Gastroesophageal sphincter (tissue), 4 donors: ENCODE measurements around the gene THEM4. TPM values are rescaled to one million over a fixed set of nuclear protein-coding genes. Genes with fewer than 3 reads are reported as not detected.
A peak's percentile ranks its signal among the peaks of the same experiment; 100 is the strongest.

Source experiments
- ATAC-seq: fragments of 150-250 bp; one replicate; pipeline ENCODE4 v1.9.1; 2016; ENCODE audit warnings: mild to moderate bottlenecking, moderate library complexity
- H3K27ac ChIP-seq, 4 donors: fragments of 200-600 bp; sonication (generic) in 3 of 4; 1 replicate in 3 of 4; 2 replicates in 1 of 4; pipeline ENCODE4 v1.5.1; 2016 to 2019
- H3K27me3 ChIP-seq: fragments of 200-600 bp; sonication (generic); one replicate; pipeline ENCODE4 v1.5.1; 2019
- H3K36me3 ChIP-seq, 2 donors: fragments of 200-600 bp; sonication (generic); one replicate each; pipeline ENCODE4 v1.5.1; 2019; ENCODE audit warnings: control low read depth in 1 of 2
- H3K4me1 ChIP-seq, 3 donors: fragments of 200-600 bp; sonication (generic); 1 replicate in 2 of 3; 2 replicates in 1 of 3; pipeline ENCODE4 v1.5.1; 2016 to 2019; ENCODE audit warnings: control low read depth in 2 of 3
- H3K4me3 ChIP-seq, 2 donors: fragments of 200-600 bp; sonication (generic); one replicate each; pipeline ENCODE4 v1.5.1; 2019; ENCODE audit warnings: mild to moderate bottlenecking in 1 of 2, moderate library complexity in 1 of 2
- H3K9me3 ChIP-seq, 3 donors: fragments of 200-600 bp; sonication (generic); one replicate each; pipeline ENCODE4 v1.5.1; 2017 to 2019; ENCODE audit warnings: control low read depth in 2 of 3
- CTCF ChIP-seq, 4 experiments: fragments of 200-600 bp in 2 of 4; fragments of 450-650 bp in 2 of 4; sonication (generic) in 1 of 4; IDR thresholded peaks; one replicate each; pipeline ENCODE4 v1.5.1; 2017 to 2019; ENCODE audit warnings: antibody characterized with exemption in 4 of 4, mild to moderate bottlenecking in 2 of 4, moderate library complexity in 2 of 4
- EP300 ChIP-seq: sonication (generic); formaldehyde crosslinking; IDR thresholded peaks from one replicate; pipeline ENCODE4 v1.6.1; 2017; ENCODE audit warnings: antibody characterized with exemption, mild to moderate bottlenecking
- POLR2A ChIP-seq, 2 donors: fragments of 450-650 bp; IDR thresholded peaks; one replicate each; pipeline ENCODE4 v1.6.1; 2017; ENCODE audit warnings: antibody characterized with exemption in 2 of 2, mild to moderate bottlenecking in 2 of 2, moderate library complexity in 1 of 2
- POLR2AphosphoS5 ChIP-seq: sonication (generic); formaldehyde crosslinking; IDR thresholded peaks from one replicate; pipeline ENCODE4 v1.6.1; 2017; ENCODE audit warnings: antibody characterized with exemption
- WGBS, 2 donors: methylation state at CpG; one replicate each; pipeline ENCODE4 v1.1.5; 2018; ENCODE audit warnings: low coverage in 1 of 2; 5-methylcytosine and 5-hydroxymethylcytosine counted together
- total RNA-seq, 4 donors: library from RNA; depleted of rRNA; stranded (reverse); fragments of >200 nt; gene quantifications; one replicate each; pipeline ENCODE4 v1.1.0, GENCODE V29; 2016

The THEM4 gene
- total RNA-seq, 4 donors from 2014 or later, result 14.7 to 17.5 (median 16.1) TPM

- Histone ChIP-seq H3K4me1 (peaks cover 0 to 40% (median 9%) of the 10 kb centered on the region in 3 donors), H3K27me3 (peaks cover 42% of the 10 kb centered on the region), H3K36me3 (no peaks in the 10 kb centered on the region), H3K4me3 (peak overlapping the region in 1 of 2 donors; percentile 58), H3K27ac (peak overlapping the region in 2 of 4 donors; percentile 19 to 55), H3K9me3 (no peaks in the 10 kb centered on the region)
- no peak for ATAC-seq
- WGBS, 2 donors, result 0 to 17% methylated on average over 3 to 4 of the region's 26 CpGs
- TF ChIP-seq CTCF (IDR thresholded peaks at IDR 0.05) (no peak), EP300 (no peak), POLR2AphosphoS5 (no peak), POLR2A (IDR thresholded peaks at IDR 0.05) (no peak)
Measured at GRCh38 chr1:151837884-151838221, 71.5 kb downstream of the THEM4 start.

- H3K4me1 ChIP-seq, result peaks cover 0 to 47% (median 9%) of the 10 kb centered on the region in 3 donors
- no peaks in the 10 kb centered on the region for H3K9me3 ChIP-seq
- H3K36me3 ChIP-seq, result no peaks in the 10 kb centered on the region
- TF ChIP-seq POLR2A (IDR thresholded peaks at IDR 0.05), result no peak
- no peak for TF ChIP-seq POLR2AphosphoS5
- TF ChIP-seq CTCF (IDR thresholded peaks at IDR 0.05), result no peak
- no peak for TF ChIP-seq EP300
- H3K4me3 ChIP-seq, result no peak overlapping the region
- 93% methylated on average over 2 of the region's 3 CpGs; no CpG with 5 or more reads in 1 of the 2 donors for WGBS, 2 donors
- no peak overlapping the region for H3K27ac ChIP-seq
- H3K27me3 ChIP-seq, result peaks cover 42% of the 10 kb centered on the region
- no peak for ATAC-seq
Measured at GRCh38 chr1:151837197-151837596, 72.1 kb downstream of the THEM4 start.

- peaks cover 0 to 48% (median 9%) of the 10 kb centered on the region in 3 donors for H3K4me1 ChIP-seq
- H3K27me3 ChIP-seq, result peaks cover 42% of the 10 kb centered on the region
- ATAC-seq, result no peak
- no peaks in the 10 kb centered on the region for H3K36me3 ChIP-seq
- TF ChIP-seq CTCF (IDR thresholded peaks at IDR 0.05) (no peak), EP300 (no peak), POLR2A (IDR thresholded peaks at IDR 0.05) (no peak), POLR2AphosphoS5 (no peak)
- WGBS, 2 donors, result 90 to 100% methylated on average over 2 to 4 of the region's 7 CpGs
- no peak overlapping the region for H3K27ac ChIP-seq
- H3K4me3 ChIP-seq, result no peak overlapping the region
- H3K9me3 ChIP-seq, result no peaks in the 10 kb centered on the region
Measured at GRCh38 chr1:151835596-151835995, 73.7 kb downstream of the THEM4 start.

- H3K9me3 ChIP-seq, result no peaks in the 10 kb centered on the region
- peaks cover 37% of the 10 kb centered on the region for H3K27me3 ChIP-seq
- H3K27ac ChIP-seq, result no peak overlapping the region
- H3K36me3 ChIP-seq, result no peaks in the 10 kb centered on the region
- no peak for TF ChIP-seq POLR2A (IDR thresholded peaks at IDR 0.05)
- TF ChIP-seq POLR2AphosphoS5, result no peak
- H3K4me1 ChIP-seq, result peaks cover 0 to 39% (median 4%) of the 10 kb centered on the region in 3 donors
- H3K4me3 ChIP-seq, result no peak overlapping the region
- no peak for ATAC-seq
- WGBS, 2 donors, result no CpG with 5 or more reads among the region's 3 CpGs
Measured at GRCh38 chr1:151834239-151834638, 75.1 kb downstream of the THEM4 start.

- no peak for ATAC-seq
- Histone ChIP-seq H3K36me3 (no peaks in the 10 kb centered on the region), H3K9me3 (no peaks in the 10 kb centered on the region), H3K4me3 (no peak overlapping the region), H3K27ac (no peak overlapping the region), H3K4me1 (peaks cover 0 to 39% (median 0%) of the 10 kb centered on the region in 3 donors), H3K27me3 (peaks cover 28% of the 10 kb centered on the region)
- TF ChIP-seq EP300, result no peak
- TF ChIP-seq POLR2AphosphoS5, result no peak
- TF ChIP-seq POLR2A (IDR thresholded peaks at IDR 0.05), result no peak
- TF ChIP-seq CTCF (IDR thresholded peaks at IDR 0.05), result no peak
- WGBS, 2 donors, result 67% methylated on average over 2 of the region's 8 CpGs; no CpG with 5 or more reads in 1 of the 2 donors
Measured at GRCh38 chr1:151833172-151833900, 76.0 kb downstream of the THEM4 start.
